Measurements from ENCODE around the gene PPM1H. TPM values are rescaled to one million over a fixed set of nuclear protein-coding genes. Genes with fewer than 3 reads are reported as not detected.

Gene PPM1H
- total and polyA plus RNA-seq, 2 of the 8 experiments (the other 6 are each of a cell fraction or from before 2014, with no cell fraction given) = 16.4 to 36.1 TPM

- no peak overlapping the region for H2AFZ ChIP-seq (ENCODE audit: low read length)
- ChIA-PET CTCF (ENCODE audit: partially characterized antibody) (interaction anchor here (1.2 to 2.2 kb wide), 8 partner anchors 10 to 248 kb away, joined by 3 to 8 read pairs (median 4); no protein-coding TSS in a partner anchor), POLR2A (ENCODE audit: partially characterized antibody) (interaction anchor here (0.6 to 1.4 kb wide), 4 partner anchors 20 to 44 kb away, joined by 3 read pairs; no protein-coding TSS in a partner anchor)
- H4K20me1 ChIP-seq (replicated peaks in 1 of 2; ENCODE audit: control insufficient read depth in 1 of 2, insufficient read depth in 2 of 2, low read length in 2 of 2) = no peaks in the 10 kb centered on the region
- H3K4me1 ChIP-seq (replicated peaks in 1 of 4; ENCODE audit: control insufficient read depth in 3 of 4, insufficient read depth in 4 of 4, low read length in 3 of 4) = peaks cover 3 to 17% (median 10%) of the 10 kb centered on the region in 4 experiments; a peak in 6 of 7 replicates
- WGBS, 2 experiments (ENCODE audit: extremely low coverage in 1 of 2, insufficient coverage in 1 of 2, insufficient read length in 1 of 2, insufficient replicate concordance in 2 of 2, low coverage in 1 of 2, low lambda C conversion rate in 2 of 2, missing lambda C conversion rate in 1 of 2) = 72% methylated on average over 7 of the region's 7 CpGs; no CpG with 5 or more reads in 1 of the 2 experiments
- no peaks in the 10 kb centered on the region for H3K9me3 ChIP-seq (ENCODE audit: insufficient read depth in 2 of 2, low read depth in 1 of 2, low read length in 1 of 2)
- H4K8ac ChIP-seq (ENCODE audit: extremely low read depth, insufficient read depth, low read length) = no peak overlapping the region
- H3K56ac ChIP-seq (replicated peaks; ENCODE audit: insufficient read length, low read depth, low read length) = no peak overlapping the region
- peak overlapping the region; percentile 52; the same call in 1 of the 2 replicates for H2BK5ac ChIP-seq (ENCODE audit: low read depth, low read length)
- H2AK5ac ChIP-seq (ENCODE audit: low read depth, low read length) = 0 out of 2 replicates have a peak overlapping the region, but pooled peaks have one; percentile 56
- H3K9ac ChIP-seq (replicated peaks in 1 of 4; ENCODE audit: extremely low read depth in 1 of 4, low read depth in 3 of 4, low read length in 3 of 4) = no peak overlapping the region
- peaks cover 0 to 7% (median 0%) of the 10 kb centered on the region in 4 experiments; a peak in 1 of 8 replicates for H3K36me3 ChIP-seq (ENCODE audit: control insufficient read depth in 2 of 4, insufficient read depth in 4 of 4, low read length in 3 of 4)
- no peak overlapping the region for H3K4ac ChIP-seq (replicated peaks; ENCODE audit: insufficient read length, low read depth, low read length)
- H3K4me2 ChIP-seq (ENCODE audit: insufficient read depth in 1 of 2, low read depth in 2 of 2, low read length in 2 of 2) = peak overlapping the region in 1 of 2 experiments; percentile 5; a peak in 1 of 4 replicates
- H4K91ac ChIP-seq (replicated peaks; ENCODE audit: insufficient read length, low read length) = peak overlapping the region; percentile 37
- H4K5ac ChIP-seq (ENCODE audit: insufficient read length, low read depth, low read length) = no peak overlapping the region
- H2BK12ac ChIP-seq (ENCODE audit: low read depth, low read length) = peak overlapping the region; percentile 63
- no peak for TF ChIP-seq RBBP5 (IDR thresholded peaks at IDR 0.05; ENCODE audit: borderline replicate concordance, low read depth, low read length)
- no peak for TF ChIP-seq BCL11A (IDR thresholded peaks at IDR 0.05; ENCODE audit: low read depth in 2 of 2, low read length in 2 of 2)
- TF ChIP-seq RFX5 (IDR thresholded peaks at IDR 0.05; ENCODE audit: borderline replicate concordance, low read depth, low read length) = no peak
- no peak for TF ChIP-seq BRCA1 (IDR thresholded peaks at IDR 0.05; ENCODE audit: low read depth, low read length)
- TF ChIP-seq EP300 (IDR thresholded peaks at IDR 0.05; ENCODE audit: borderline replicate concordance in 1 of 2, low read depth in 2 of 2, low read length in 2 of 2) = no peak
- no peak for TF ChIP-seq GABPA (IDR thresholded peaks at IDR 0.05; ENCODE audit: borderline replicate concordance, insufficient read depth, low read length)
- no peak for TF ChIP-seq CBX8 (IDR thresholded peaks at IDR 0.05; ENCODE audit: borderline replicate concordance, low read depth, low read length)
- TF ChIP-seq SRF (IDR thresholded peaks at IDR 0.05; ENCODE audit: low read depth, low read length) = no peak
- no peaks in the 10 kb centered on the region for H3K79me1 ChIP-seq (ENCODE audit: low read depth, low read length)
- H3K4me3 ChIP-seq (ENCODE audit: extremely low read depth in 1 of 4, insufficient read depth in 2 of 4, low read depth in 3 of 4, low read length in 4 of 4) = peak overlapping the region in 1 of 4 experiments; percentile 8; a peak in 1 of 8 replicates
- no peak for DNase-seq (ENCODE audit: low read depth in 1 of 2, low spot score in 2 of 2)
- no peaks in the 10 kb centered on the region for H3K79me2 ChIP-seq (ENCODE audit: control insufficient read depth in 1 of 2, insufficient read depth in 2 of 2, low read length in 2 of 2)
- no peak overlapping the region for H3K14ac ChIP-seq (ENCODE audit: insufficient read length)
- no peaks in the 10 kb centered on the region for H3K23me2 ChIP-seq (ENCODE audit: low read depth, low read length)
- H2BK15ac ChIP-seq (ENCODE audit: low read length) = no peak overlapping the region
- H3K23ac ChIP-seq (ENCODE audit: insufficient read length) = no peak overlapping the region
- H3K18ac ChIP-seq (ENCODE audit: extremely low read depth, low read length) = no peak overlapping the region
- no peaks in the 10 kb centered on the region for H3K27me3 ChIP-seq (replicated peaks in 1 of 4; ENCODE audit: control insufficient read depth in 3 of 4, extremely low read depth in 1 of 4, insufficient read depth in 3 of 4, low read length in 3 of 4)
- H3K27ac ChIP-seq (ENCODE audit: low read depth, low read length) = no peak overlapping the region
- FAIRE-seq = no peak
- peak overlapping the region; percentile 62; the same call in 1 of the 2 replicates for H2BK20ac ChIP-seq (ENCODE audit: low read length)
- H2BK120ac ChIP-seq (replicated peaks; ENCODE audit: low read depth, low read length) = no peak overlapping the region
Measured at GRCh38 chr12:62684570-62685295, 250.2 kb downstream of the PPM1H start.
